CD4-positive, alpha-beta T cell treated with Interleukin-4 for 4 hours (primary cell): ENCODE results near the gene HNRNPH3.

Source experiments
- DNase-seq: peaks from one replicate; pipeline ENCODE4 v3.0.0-alpha.2; 2020

Gene HNRNPH3

DNA sequence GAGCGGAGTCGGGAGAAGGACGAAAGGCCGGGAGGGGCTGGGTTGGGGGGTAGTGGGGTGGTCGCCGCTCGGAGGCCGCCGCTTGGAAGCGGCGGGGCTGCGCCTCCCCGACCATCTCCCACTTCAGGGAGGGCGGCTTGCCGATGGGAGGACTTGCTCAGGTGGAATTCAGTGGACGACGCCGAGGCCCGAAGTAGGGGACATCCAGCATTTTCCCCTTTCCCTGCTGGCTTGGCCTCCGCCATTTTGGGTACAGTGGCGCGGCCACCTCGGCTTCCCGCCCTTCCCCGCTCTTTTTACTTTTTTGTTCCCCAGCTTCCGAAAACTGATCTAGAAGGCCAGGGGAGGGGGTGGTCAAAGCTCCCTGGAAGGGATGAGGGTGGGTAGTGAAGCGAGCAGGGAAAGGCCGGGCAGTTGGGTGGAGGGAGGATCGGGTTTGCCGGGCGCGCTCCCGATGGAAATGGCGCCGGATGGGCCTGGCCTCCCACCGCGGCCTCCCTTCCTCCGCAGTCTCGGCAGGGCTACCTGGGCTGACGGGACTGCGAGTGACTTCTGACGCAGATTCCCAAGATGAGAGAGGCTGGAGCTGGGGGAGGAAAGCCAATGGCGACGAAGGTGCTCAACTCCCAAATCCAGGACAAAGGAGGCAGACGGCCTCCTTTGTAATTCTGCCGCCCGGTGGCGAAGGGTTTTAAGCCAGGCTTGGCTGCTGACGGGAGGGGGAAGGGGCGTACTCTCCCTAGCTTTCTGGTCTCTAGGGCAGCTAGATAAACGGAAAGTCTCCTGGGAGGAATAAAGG lies 594 bp downstream of the HNRNPH3 start, which contains the start of gene PBLD:
Gene PBLD, minus strand, starts transcription at position 670 of the 799 bp plus-strand sequence. CDS start 26,084 bp downstream, outside the sequence.
- DNase-seq, result peak; percentile 53

DNA sequence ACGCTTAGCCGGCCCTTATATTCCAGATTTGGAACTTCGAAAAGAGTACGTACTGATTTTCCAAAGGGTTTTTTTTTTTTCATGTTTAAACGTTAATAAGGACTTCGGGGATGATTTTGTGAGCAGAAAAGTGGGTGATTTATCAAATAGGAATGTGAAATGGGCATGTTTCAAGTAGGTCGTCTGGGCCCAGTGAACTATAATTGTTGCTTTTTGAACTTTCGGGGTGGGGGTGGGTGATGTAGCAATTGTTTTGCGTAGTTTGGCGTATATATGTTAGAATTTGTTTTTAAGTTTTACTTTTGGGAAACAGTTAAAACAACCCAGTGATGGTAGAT lies 1.2 kb downstream of the HNRNPH3 start:
- no peak for DNase-seq

DNA sequence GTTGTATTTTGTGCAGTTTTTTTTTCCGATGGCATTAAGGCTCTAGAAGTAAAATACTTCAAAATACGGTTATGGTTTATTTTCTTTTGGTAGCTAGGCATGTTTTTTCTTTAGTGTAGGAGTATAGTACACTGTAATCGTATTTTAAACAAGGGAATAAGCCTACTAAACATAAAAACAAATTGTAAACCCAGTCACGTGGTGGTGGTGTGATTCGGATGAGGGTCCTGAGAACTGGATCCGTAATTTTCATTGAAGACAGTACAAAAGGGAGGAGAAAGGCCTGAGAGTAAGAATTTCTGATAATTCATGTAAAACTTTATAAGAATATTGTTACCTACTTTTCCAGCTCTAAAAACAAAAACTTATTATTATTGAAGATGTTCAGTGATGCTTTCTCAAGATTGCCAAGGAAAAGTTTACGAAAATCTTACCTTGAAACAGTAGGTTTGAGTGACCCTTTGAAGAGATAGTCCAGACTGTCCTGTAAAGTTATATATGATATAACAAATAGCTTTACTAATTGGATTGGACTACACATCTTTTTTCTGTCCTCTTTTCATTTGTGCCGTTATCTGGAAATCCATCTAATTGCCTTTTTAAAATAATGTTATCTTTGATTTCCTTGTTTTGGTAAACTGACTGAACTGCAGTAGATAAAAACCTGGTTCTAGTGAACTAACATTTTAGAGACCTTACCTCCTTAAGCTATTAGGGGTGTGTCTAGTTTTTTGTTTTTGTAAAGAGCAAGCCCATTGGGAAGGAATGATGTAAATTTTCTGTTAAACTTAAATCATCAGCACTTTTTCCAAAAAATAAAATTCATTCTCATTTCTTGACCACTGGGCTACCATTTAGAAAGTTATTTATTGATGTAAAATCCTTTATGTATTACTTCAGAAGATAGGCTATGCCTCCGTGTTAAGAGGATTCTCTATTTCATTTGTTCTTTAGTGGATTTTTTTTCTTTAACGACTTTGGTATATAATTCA lies 1.9 kb downstream of the HNRNPH3 start:
- DNase-seq, result no peak

DNA sequence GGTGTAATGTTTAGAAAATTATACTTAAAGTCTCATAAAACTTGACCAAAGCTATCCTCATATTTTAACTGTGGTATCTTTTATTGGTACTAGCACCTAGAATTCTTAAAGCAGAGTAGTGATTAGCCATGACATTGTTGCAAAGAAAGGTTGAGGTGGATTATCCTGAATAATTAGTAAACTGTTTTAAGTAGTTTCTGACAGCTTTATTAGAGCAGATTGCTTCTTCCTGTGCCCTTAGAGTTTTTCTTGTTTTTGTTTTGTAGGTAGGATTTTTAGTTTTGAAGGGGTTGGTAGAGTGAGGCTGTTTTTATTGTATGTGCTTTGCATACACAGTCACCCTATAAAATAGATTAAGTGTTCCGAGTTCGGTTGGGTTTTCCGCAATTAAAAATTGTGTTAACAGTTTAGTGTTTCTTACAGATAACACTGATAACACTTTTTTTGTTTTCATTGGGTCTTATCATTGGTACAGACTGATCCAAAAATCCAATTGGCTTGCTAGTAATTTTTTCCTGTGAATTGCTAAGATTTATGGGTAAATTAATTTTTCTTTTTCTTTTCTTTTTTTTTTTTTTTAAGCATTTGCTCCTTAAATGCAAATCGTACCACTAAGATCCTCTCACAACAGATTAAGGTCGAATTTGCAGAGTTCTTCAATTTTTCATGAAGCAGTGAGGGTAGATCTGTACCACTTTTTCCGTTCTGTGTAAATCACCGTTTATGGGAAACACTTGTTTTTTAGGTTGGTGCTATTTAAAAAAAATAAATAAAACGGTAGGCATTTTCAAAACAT lies 3.0 kb downstream of the HNRNPH3 start:
- no peak for DNase-seq

DNA sequence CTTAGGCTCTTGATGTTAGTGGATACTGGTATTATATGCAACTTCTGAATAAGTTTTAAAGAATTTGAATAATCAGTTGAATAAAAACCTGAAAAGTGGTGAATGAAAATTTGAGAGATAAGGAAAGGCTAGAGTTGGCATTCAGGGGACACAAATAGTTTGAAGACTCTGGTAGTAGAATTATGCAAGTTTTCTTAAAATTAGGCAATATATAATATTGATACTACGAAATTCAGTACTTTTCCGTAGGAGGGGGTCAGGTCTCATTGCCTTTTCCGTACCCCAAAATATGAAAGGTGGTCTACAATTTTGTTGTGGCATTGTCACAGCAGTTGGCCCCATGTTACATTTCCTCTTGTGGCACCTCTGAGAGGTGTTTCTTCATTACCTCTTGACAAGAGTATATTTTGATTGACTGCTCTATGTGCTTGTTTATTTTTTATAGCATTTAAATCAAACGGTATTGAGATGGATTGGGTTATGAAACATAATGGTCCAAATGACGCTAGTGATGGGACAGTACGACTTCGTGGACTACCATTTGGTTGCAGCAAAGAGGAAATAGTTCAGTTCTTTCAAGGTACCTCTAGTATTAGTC lies 5.0 kb downstream of the HNRNPH3 start:
- no peak for DNase-seq

DNA sequence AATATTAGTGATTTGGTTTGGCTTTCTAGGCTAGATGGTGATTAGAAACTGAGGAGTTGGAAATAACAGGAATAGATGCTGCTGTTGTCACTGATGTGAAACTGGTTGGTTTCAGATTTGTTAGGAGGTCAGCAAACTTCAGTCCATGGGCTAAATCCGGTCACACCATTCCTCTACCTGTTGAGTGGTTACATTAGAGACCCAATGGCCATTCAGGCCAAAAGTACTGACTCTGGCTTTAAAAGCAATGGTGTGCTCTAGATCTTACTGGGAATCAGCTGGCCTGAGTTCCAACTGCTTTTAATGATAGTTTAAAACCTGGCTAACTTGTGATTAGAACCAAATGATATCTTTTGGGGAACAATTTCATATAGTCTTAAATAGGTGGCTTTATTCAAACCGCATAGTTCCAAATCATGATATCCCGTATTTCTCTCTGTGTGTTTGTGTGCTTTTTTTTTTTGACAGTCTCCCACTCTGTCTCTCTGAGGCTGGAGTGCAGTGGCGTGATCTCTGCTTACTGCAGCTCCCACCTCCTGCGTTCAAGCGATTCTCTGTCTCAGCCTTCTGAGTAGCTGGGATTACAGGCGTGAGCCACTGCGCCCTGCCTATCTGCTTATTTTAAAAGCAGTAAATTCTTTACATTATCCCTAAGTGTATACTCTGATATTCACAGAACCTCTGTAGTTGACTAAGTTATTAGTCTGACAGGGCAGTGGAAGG lies 8.7 kb downstream of the HNRNPH3 start:
- no peak for DNase-seq

DNA sequence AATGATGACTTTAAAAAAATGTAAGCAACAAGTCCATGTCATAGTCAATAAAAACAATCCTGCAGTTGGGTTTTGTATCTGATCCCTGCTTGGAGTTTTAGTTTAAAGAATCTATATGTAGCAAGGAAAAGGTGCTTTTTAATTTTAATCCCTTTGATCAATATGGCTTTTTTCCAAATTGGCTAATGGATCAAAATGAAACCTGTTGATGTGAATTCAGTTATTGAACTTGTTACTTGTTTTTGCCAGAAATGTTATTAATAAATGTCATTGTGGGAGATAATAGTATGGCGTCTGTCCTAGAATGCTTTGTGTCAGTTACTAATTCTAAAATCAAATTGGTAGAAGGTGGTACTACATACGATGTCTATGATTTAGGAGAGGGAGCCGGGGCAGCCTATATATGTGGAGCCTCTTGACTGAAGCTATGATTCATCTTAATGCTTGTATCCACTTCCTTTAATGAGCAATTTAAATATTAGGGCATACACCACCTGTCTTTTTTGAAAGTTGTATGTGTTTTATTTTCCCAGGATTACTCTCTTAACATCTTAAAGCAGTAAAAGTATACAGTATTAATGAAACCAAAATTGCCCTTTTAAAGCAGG lies 11.1 kb downstream of the HNRNPH3 start:
- DNase-seq, result no peak

DNA sequence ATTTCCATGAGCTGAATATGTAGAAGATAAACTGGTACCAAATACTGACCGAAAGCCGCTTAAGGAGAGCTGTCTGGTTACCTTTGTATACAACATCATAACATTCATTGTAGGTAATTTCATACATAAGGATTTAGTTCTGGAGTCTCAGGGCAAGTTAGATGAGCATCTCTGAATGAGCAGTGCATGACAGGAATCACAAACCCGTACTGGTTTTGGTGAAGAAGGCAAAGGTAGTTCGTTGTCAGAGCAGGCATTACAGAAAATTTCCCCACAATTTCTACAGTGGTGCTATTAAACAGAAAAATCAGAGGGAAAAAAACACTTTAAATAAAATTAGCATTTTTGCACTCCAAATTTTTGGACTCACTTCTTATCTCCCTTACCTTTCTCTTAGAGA lies 13.8 kb downstream of the HNRNPH3 start:
- DNase-seq, result no peak

DNA sequence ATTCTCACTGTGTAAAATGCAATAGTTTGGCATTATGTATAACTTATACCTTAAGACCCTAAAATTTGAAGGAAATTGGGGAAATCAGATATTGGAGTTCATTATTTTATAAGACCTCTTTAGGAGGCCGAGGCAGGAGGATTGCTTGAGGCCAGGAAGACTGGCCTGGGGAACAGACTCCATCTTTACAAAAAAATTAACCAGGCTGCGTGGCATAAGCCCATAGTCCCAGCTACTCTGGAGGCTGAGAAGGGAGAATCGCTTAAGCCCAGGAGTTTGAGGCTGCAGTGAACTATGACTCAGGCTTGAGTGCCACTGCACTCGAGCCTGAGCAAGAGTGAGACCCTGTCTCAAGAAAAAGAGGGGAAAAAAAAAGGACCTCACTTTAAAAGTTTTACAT lies 14.9 kb downstream of the HNRNPH3 start:
- DNase-seq, result no peak

DNA sequence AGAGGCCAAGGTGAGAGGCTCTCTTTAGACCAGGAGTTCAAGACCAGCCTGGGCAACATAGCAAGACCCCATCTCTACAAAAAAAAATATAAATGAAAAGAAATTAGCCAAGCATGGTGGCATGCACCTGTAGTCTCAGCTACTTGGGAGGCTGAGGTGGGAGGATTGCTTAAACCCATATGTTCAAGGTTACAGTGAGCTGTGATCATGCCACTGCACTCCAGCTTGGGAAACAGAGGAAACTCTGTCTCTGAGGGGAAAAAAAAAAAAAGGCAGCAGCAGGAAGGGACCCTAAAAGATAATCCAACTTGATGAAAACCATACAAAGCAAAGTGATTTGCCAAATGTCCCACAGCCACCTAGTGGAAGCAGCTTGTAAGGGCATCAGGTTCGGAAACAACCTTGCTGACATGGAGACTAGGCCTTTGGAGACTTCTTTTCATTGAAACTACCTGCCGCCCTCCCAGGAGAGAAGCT lies 16.4 kb downstream of the HNRNPH3 start:
- peak; percentile 62 for DNase-seq

DNA sequence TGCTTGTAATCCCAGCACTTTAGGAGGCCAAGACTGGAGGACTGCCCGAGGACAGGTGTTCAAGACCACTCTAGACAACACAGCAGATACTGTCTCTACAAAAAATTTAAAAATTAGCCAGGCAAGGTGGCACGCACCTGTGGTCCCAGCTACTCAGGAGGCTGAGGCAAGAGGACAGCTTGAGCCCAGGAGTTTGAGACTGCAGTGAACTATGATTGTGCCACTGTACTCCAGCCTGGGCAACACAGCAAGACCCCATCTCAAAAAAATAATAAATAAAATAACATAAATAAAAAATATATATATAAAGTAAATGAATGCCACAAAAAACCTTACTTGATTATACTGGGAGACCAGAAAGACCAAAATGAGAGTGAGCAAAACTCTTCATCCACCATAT lies 21.7 kb downstream of the HNRNPH3 start:
- no peak for DNase-seq

DNA sequence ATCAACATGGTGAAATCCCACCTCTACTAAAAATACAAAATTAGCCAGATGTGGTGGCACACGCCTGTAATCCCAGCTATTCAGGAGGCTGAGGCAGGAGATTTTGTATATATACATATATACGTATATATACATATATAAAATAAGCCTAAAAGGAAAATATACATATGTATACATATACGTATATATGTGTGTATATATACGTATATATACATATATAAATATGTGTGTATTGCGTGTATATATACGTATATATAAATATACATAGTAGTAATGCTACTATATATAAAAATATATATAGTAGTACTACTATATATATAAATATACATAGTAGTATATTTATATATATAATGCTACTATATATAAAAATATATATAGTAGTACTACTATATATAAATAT lies 27.3 kb downstream of the HNRNPH3 start:
- DNase-seq, result no peak

DNA sequence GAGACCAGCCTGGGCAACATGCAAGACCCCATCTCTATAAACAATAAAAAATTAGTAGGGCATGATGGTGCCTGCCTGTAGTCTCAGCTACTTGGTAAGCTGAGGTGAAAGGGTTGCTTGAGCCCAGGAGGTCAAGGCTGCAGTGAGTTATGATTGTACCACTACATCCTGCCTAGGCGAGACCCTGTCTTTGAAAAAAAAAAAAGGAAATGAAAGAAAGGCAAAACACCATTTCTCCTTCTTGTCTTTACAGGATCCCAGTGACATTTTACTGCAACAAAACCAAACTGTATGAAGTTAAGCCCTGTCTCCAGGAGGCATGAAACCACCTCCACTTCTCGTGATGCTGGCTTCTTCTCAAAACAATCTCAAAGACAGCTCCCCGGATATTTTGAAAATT lies 30.7 kb downstream of the HNRNPH3 start:
- no peak for DNase-seq

DNA sequence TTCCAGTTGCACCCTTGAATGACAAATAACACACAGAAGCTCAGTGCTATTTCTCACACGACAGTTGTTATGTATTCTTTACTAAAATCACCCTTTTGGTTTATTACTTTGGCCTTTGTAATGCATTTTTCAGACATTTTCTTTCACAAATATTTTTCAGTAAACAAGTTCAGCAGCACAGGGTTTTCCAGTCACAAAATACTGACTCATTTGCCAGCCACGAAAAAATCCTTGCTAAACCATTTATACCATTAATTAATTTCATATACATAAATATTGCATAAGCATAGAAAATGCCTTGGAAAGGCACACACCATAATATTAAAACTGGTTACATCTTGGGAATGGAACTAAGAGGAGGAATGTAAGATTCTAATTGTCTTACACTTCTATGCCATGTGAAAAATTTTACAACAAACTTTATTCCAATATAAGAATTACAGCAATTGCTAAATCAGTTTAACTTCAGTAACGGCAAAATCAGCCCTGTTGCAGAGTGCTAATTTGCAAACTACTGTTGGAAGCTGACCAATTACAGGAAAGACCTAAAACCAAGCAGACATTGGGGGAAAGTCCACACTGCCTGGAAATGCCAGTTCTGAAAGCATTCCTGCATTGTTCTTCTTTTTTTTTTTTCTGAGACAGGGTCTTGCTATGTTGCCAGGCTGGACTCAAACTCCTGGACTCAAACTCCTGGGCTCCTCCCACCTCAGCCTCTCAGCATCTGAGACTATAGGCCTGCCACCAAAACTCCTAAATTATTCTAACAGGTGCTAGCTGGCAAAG lies 32.4 kb downstream of the HNRNPH3 start:
- DNase-seq, result no peak

DNA sequence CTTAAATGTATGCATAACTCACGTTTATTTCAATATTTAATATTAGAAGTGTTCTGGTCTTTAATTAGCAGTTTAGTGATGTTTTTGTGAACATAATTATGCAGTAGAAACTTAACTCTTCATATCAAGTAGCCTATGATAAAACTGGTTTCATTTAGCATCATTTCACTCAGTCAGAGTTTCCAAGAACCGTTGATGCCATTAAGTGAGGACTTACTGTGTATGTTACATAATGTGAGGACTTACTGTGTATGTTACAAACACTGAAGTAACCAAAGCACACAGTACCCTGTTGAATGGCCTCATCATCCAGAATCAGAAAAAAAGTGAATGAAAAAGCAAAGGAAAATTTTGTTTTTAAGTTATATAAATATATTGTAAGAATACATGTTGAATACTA lies 33.7 kb downstream of the HNRNPH3 start:
- DNase-seq, result no peak

DNA sequence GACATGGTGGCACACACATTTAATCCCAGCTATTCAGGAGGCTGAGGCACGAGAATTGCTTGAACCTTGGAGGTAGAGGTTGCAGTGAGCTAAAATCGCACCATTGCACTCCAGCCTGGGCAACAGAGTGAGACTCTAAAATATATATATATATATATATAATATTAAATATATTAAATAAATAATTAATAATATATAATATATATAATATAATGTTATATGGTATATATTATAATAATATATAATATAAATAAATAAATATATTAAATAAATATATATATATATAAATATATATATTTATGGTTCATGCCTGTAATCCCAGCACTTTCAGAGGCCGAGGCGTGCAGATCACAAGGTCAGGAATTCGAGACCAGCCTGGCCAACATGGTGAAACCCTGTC lies 34.7 kb downstream of the HNRNPH3 start:
- DNase-seq, result no peak

DNA sequence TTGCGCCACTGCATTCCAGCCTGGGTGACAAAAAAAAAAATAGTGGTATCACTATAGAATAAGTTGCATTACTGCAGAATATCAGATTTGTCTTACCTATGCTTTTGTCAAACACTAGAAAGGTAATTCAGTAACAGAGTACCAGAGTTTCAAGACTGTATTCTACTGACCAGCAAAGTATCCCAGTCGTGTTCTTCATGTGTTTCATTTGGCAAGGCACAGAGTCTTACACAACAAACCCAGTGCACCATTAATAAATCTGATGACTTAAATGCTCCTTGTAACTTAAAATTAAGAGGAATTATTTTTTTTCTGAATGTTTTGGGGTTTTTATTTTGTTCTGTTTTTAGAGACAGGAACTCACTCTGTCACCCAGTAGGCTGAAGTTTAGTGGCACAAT lies 35.3 kb downstream of the HNRNPH3 start:
- DNase-seq, result no peak

DNA sequence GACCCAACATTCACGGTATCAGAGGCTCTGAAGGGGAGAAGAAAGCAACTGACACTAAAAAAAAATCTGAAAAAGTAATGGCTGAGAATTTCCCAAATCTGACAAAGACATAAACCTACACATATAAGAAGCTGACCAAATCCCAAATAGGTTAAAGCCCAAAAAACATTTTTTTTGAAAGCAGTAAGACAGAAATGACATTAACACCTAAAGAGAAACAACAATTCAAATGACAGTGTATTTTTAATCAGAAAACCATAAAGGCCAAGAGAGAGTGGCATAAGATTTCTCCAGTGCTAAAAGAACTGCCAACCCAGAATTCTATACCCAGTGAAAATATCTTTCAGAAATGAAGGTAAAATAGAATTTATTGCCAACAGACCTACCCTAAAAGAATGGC lies 39.7 kb downstream of the HNRNPH3 start:
- DNase-seq, result no peak

DNA sequence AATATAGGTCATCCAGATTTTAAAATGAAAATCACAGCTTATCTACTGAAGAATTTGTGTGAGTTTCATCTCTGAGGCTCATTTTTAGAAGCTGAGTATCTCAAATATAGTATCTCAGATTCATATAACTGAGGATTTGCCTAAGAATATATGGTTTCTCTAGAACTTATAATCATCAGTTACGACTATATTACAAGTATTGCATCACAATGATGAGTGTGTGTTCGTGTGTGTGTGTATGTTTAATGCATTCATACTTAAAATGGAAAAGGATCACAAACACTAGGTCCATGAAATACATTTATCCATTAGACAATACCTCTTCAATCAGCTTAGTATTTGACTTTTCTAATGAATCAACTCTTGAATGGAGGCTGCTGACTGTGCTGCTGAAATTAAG lies 53.9 kb downstream of the HNRNPH3 start:
- DNase-seq, result no peak
